ENCODE measurements around the gene SERPINA10. TPM values are rescaled to one million over a fixed set of nuclear protein-coding genes. Genes with fewer than 3 reads are reported as not detected.

SERPINA10 gene
- total and polyA plus RNA-seq, 2 of the 13 experiments (the other 11 are each of a cell fraction or from before 2014, with no cell fraction given): 20.1 to 20.2 TPM

DNA sequence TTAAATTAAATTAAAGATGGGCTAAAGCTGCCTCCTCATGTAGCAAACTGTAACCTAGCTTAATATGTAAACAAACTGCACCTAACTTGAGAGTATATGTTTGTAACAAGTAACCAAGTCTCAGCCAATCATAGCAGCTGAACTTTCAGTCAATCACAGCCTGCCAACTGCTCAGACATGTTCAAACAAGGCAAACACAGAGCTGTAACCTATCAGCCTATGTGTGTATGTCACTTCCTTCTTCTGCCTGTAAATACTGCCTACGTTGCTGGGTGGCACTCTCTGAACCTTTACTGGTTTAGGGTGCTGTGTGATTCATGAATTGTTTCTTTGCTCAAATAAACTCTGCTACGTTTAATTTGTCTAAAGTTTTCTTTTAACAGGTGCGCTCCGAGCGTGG lies 27.2 kb upstream of the SERPINA10 start (continued):
- TF ChIP-seq, protein P1, sequence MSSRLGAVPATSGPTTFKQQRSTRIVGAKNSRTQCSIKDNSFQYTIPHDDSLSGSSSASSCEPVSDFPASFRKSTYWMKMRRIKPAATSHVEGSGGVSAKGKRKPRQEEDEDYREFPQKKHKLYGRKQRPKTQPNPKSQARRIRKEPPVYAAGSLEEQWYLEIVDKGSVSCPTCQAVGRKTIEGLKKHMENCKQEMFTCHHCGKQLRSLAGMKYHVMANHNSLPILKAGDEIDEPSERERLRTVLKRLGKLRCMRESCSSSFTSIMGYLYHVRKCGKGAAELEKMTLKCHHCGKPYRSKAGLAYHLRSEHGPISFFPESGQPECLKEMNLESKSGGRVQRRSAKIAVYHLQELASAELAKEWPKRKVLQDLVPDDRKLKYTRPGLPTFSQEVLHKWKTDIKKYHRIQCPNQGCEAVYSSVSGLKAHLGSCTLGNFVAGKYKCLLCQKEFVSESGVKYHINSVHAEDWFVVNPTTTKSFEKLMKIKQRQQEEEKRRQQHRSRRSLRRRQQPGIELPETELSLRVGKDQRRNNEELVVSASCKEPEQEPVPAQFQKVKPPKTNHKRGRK (CRISPR knock-in tag; IDR thresholded peaks at IDR 0.05): no peak
- TF ChIP-seq ZC3H4 (CRISPR knock-in tag; IDR thresholded peaks at IDR 0.05; ENCODE audit: borderline replicate concordance): no peak
- peak; percentile 23; the same call in 1 of the 2 replicates for TF ChIP-seq ATF1 (CRISPR knock-in tag; IDR thresholded peaks at IDR 0.05)
- TF ChIP-seq, protein P2, sequence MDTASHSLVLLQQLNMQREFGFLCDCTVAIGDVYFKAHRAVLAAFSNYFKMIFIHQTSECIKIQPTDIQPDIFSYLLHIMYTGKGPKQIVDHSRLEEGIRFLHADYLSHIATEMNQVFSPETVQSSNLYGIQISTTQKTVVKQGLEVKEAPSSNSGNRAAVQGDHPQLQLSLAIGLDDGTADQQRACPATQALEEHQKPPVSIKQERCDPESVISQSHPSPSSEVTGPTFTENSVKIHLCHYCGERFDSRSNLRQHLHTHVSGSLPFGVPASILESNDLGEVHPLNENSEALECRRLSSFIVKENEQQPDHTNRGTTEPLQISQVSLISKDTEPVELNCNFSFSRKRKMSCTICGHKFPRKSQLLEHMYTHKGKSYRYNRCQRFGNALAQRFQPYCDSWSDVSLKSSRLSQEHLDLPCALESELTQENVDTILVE (CRISPR knock-in tag; IDR thresholded peaks at IDR 0.05): no peak
- TF ChIP-seq SP140L (CRISPR knock-in tag; IDR thresholded peaks at IDR 0.05; ENCODE audit: borderline replicate concordance): no peak
- TF ChIP-seq MED13 (CRISPR knock-in tag; IDR thresholded peaks at IDR 0.05): no peak
- no peak for TF ChIP-seq HNF4G (IDR thresholded peaks at IDR 0.05; ENCODE audit: borderline replicate concordance, low read depth, low read length)
- TF ChIP-seq HNF4G (CRISPR knock-in tag; IDR thresholded peaks at IDR 0.05; ENCODE audit: borderline replicate concordance, low read depth): no peak
- TF ChIP-seq, protein P3, sequence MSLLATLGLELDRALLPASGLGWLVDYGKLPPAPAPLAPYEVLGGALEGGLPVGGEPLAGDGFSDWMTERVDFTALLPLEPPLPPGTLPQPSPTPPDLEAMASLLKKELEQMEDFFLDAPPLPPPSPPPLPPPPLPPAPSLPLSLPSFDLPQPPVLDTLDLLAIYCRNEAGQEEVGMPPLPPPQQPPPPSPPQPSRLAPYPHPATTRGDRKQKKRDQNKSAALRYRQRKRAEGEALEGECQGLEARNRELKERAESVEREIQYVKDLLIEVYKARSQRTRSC (CRISPR knock-in tag; IDR thresholded peaks at IDR 0.05; ENCODE audit: low read depth): no peak
- no peak for TF ChIP-seq HNRNPL (IDR thresholded peaks at IDR 0.05; ENCODE audit: low read depth, low read length)
- no peak for TF ChIP-seq ZBTB3 (CRISPR knock-in tag; IDR thresholded peaks at IDR 0.05; ENCODE audit: borderline replicate concordance, low read depth)
- no peak for TF ChIP-seq WIZ (CRISPR knock-in tag; IDR thresholded peaks at IDR 0.05)
- TF ChIP-seq ZNF768 (CRISPR knock-in tag; IDR thresholded peaks at IDR 0.05): no peak
- TF ChIP-seq ZNF251 (CRISPR knock-in tag; IDR thresholded peaks at IDR 0.05): no peak
- TF ChIP-seq HDAC1 (CRISPR knock-in tag; IDR thresholded peaks at IDR 0.05): peak; percentile 51
- TF ChIP-seq RXRB (CRISPR knock-in tag; IDR thresholded peaks at IDR 0.05; ENCODE audit: borderline replicate concordance): no peak
- TF ChIP-seq, protein P4, sequence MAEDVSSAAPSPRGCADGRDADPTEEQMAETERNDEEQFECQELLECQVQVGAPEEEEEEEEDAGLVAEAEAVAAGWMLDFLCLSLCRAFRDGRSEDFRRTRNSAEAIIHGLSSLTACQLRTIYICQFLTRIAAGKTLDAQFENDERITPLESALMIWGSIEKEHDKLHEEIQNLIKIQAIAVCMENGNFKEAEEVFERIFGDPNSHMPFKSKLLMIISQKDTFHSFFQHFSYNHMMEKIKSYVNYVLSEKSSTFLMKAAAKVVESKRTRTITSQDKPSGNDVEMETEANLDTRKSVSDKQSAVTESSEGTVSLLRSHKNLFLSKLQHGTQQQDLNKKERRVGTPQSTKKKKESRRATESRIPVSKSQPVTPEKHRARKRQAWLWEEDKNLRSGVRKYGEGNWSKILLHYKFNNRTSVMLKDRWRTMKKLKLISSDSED (CRISPR knock-in tag; IDR thresholded peaks at IDR 0.05): no peak
- TF ChIP-seq, protein P5, sequence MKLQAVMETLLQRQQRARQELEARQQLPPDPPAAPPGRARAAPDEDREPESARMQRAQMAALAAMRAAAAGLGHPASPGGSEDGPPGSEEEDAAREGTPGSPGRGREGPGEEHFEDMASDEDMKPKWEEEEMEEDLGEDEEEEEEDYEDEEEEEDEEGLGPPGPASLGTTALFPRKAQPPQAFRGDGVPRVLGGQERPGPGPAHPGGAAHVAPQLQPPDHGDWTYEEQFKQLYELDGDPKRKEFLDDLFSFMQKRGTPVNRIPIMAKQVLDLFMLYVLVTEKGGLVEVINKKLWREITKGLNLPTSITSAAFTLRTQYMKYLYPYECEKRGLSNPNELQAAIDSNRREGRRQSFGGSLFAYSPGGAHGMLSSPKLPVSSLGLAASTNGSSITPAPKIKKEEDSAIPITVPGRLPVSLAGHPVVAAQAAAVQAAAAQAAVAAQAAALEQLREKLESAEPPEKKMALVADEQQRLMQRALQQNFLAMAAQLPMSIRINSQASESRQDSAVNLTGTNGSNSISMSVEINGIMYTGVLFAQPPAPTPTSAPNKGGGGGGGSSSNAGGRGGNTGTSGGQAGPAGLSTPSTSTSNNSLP (IDR thresholded peaks at IDR 0.05; ENCODE audit: low read depth, low read length): no peak
- TF ChIP-seq NFRKB (IDR thresholded peaks at IDR 0.05): no peak
- TF ChIP-seq RAD51 (IDR thresholded peaks at IDR 0.05; ENCODE audit: borderline replicate concordance): no peak
- TF ChIP-seq RARG (CRISPR knock-in tag; IDR thresholded peaks at IDR 0.05; ENCODE audit: low read depth): no peak
- no peak for TF ChIP-seq ZFYVE20 (CRISPR knock-in tag; IDR thresholded peaks at IDR 0.05; ENCODE audit: borderline replicate concordance, low read depth)
- TF ChIP-seq SMAD1 (CRISPR knock-in tag; IDR thresholded peaks at IDR 0.05; ENCODE audit: borderline replicate concordance, low read depth): no peak
- no peak for TF ChIP-seq ZNF589 (CRISPR knock-in tag; conservative IDR thresholded peaks at IDR 0.05)
- no peak for TF ChIP-seq ZNF703 (CRISPR knock-in tag; IDR thresholded peaks at IDR 0.05; ENCODE audit: borderline replicate concordance)
- TF ChIP-seq ZNF335 (CRISPR knock-in tag; IDR thresholded peaks at IDR 0.05): no peak
- TF ChIP-seq KDM5B (CRISPR knock-in tag; IDR thresholded peaks at IDR 0.05; ENCODE audit: borderline replicate concordance): no peak

All from HepG2 (cell line).